Lower lobe of right lung (tissue), 2 donors: ENCODE results near the gene CATSPERD. TPM values are rescaled to one million over a fixed set of nuclear protein-coding genes. Genes with fewer than 3 reads are reported as not detected.

Experiments
- ATAC-seq, 2 donors: fragments of 200-7000 bp; cut with Tn5 transposase; one replicate each; pipeline ENCODE4 v1.9.1; 2020 to 2022; ENCODE audit warnings: mild to moderate bottlenecking in 2 of 2, moderate library complexity in 2 of 2
- DNase-seq: peaks from one replicate; pipeline ENCODE4 v3.0.0-alpha.2; 2020
- H3K27ac ChIP-seq: fragments of 200-600 bp; one replicate; pipeline ENCODE4 v1.8.0; 2022
- H3K27me3 ChIP-seq: fragments of 200-600 bp; one replicate; pipeline ENCODE4 v1.8.0; 2022; ENCODE audit warnings: low read depth
- H3K36me3 ChIP-seq: fragments of 200-600 bp; one replicate; pipeline ENCODE4 v1.8.0; 2022; ENCODE audit warnings: mild to moderate bottlenecking
- H3K4me1 ChIP-seq: fragments of 200-600 bp; one replicate; pipeline ENCODE4 v1.8.0; 2022
- H3K4me3 ChIP-seq: fragments of 200-600 bp; one replicate; pipeline ENCODE4 v1.8.0; 2022; ENCODE audit warnings: mild to moderate bottlenecking
- H3K9me3 ChIP-seq: fragments of 200-600 bp; one replicate; pipeline ENCODE4 v1.8.0; 2022
- CTCF ChIP-seq: fragments of 200-600 bp; IDR thresholded peaks from one replicate; pipeline ENCODE4 v1.8.0; 2022; ENCODE audit warnings: antibody characterized with exemption, mild to moderate bottlenecking
- intact Hi-C: fragments of 100-400 bp; cut with DNase I; formaldehyde crosslinking; loops from one replicate; pipeline ENCODE4 v1.11.0; 2022
- total RNA-seq: library from RNA; stranded (reverse); fragmentation: NEBNext Ultra II Directional; extraction: Animal tissue kit (Norgen Biotek cat#: 25700); gene quantifications from one replicate; pipeline ENCODE4 v1.2.1, GENCODE V29; 2021
- donor health status: DM: no; HTN: yes; CAD: no; lungs with severe emphysema.

Gene CATSPERD
- total RNA-seq, 1 donor from 2014 or later = 6.4 TPM

- H3K4me3 ChIP-seq = no peak overlapping the region
- H3K36me3 ChIP-seq = no peaks in the 10 kb centered on the region
- H3K4me1 ChIP-seq = no peaks in the 10 kb centered on the region
- DNase-seq = no peak
- H3K27me3 ChIP-seq = no peaks in the 10 kb centered on the region
- TF ChIP-seq CTCF = no peak
- no peak overlapping the region for H3K27ac ChIP-seq
- intact Hi-C loops = no loop called here
- ATAC-seq = no peak
- H3K9me3 ChIP-seq = no peaks in the 10 kb centered on the region
Measured at GRCh38 chr19:5814852-5815246, 94.4 kb downstream of the CATSPERD start.

DNA sequence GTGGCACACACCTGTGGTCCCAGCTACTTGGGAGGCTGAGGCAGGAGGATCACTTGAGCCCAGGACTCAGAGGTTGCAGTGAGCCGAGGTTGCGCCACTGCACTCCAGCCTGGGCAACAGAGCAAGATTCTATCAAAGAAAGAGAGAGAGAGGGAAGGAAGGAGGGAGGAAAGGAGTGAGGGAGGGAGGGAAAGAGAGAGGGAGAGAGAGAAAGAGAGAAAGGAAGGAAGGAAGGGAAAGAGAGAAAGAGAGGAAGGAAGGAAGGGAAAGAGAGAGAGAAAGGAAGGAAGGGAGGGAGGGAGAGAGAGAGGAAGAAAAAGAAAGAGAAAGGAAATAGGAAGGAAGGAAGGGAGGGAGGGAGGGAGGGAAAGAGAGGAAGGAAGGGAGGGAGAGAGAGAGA is 96.8 kb downstream of the CATSPERD start:
- no peak for ATAC-seq
- H3K27ac ChIP-seq = no peak overlapping the region
- no peaks in the 10 kb centered on the region for H3K27me3 ChIP-seq
- no peak for TF ChIP-seq CTCF
- no peak overlapping the region for H3K4me3 ChIP-seq
- intact Hi-C loops = no loop called here
- H3K36me3 ChIP-seq = no peaks in the 10 kb centered on the region
- no peaks in the 10 kb centered on the region for H3K9me3 ChIP-seq
- no peaks in the 10 kb centered on the region for H3K4me1 ChIP-seq
- no peak for DNase-seq

DNA sequence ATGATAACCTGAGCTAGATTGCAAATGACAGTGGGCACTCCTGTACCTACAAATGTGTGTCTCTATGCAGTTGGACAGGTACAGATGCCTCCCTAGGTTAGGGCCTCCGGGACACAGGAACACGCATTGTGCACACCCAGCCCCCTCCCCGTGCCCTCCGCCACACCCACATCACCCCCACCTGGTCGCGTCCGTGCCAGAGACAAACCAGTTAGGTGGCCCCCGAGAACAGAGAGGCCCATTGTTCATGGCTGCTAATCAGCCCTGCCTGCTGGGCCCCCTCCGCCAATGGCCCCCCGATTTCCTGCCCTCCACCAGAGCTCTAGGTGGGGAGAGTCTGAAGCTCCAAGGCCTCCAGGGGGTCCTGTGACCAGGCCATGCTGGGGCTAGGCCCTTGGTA is 98.2 kb downstream of the CATSPERD start:
- H3K9me3 ChIP-seq = no peaks in the 10 kb centered on the region
- no peak for ATAC-seq
- DNase-seq = no peak
- H3K4me1 ChIP-seq = no peaks in the 10 kb centered on the region
- no peaks in the 10 kb centered on the region for H3K27me3 ChIP-seq
- no peak overlapping the region for H3K27ac ChIP-seq
- intact Hi-C loops = no loop called here
- H3K36me3 ChIP-seq = no peaks in the 10 kb centered on the region
- TF ChIP-seq CTCF = no peak
- no peak overlapping the region for H3K4me3 ChIP-seq

- ATAC-seq (no peak), DNase-seq (no peak)
- no peaks in the 10 kb centered on the region for H3K36me3 ChIP-seq
- H3K9me3 ChIP-seq = no peaks in the 10 kb centered on the region
- no peaks in the 10 kb centered on the region for H3K27me3 ChIP-seq
- no peak overlapping the region for H3K27ac ChIP-seq
- H3K4me1 ChIP-seq = no peaks in the 10 kb centered on the region
- intact Hi-C loops = no loop called here
- no peak overlapping the region for H3K4me3 ChIP-seq
- TF ChIP-seq CTCF = no peak
Measured at GRCh38 chr19:5820785-5821184, 100.3 kb downstream of the CATSPERD start.

- TF ChIP-seq CTCF = no peak
- no peaks in the 10 kb centered on the region for H3K27me3 ChIP-seq
- intact Hi-C loops = no loop called here
- no peaks in the 10 kb centered on the region for H3K4me1 ChIP-seq
- ATAC-seq = no peak
- DNase-seq = no peak
- no peak overlapping the region for H3K27ac ChIP-seq
- H3K9me3 ChIP-seq = no peaks in the 10 kb centered on the region
- H3K4me3 ChIP-seq = no peak overlapping the region
- H3K36me3 ChIP-seq = no peaks in the 10 kb centered on the region
Measured at GRCh38 chr19:5821521-5822180, 101.2 kb downstream of the CATSPERD start.
